ENCODE results near the gene LTB. TPM values are rescaled to one million over a fixed set of nuclear protein-coding genes. Genes with fewer than 3 reads are reported as not detected.
"Not testable (repeated sequence)": the region's sequence is repeated elsewhere in the genome, so short reads cannot be mapped to it uniquely, and the experiment has no call there.

The LTB gene
- total RNA-seq, 2 donors from 2014 or later = not detected

DNA sequence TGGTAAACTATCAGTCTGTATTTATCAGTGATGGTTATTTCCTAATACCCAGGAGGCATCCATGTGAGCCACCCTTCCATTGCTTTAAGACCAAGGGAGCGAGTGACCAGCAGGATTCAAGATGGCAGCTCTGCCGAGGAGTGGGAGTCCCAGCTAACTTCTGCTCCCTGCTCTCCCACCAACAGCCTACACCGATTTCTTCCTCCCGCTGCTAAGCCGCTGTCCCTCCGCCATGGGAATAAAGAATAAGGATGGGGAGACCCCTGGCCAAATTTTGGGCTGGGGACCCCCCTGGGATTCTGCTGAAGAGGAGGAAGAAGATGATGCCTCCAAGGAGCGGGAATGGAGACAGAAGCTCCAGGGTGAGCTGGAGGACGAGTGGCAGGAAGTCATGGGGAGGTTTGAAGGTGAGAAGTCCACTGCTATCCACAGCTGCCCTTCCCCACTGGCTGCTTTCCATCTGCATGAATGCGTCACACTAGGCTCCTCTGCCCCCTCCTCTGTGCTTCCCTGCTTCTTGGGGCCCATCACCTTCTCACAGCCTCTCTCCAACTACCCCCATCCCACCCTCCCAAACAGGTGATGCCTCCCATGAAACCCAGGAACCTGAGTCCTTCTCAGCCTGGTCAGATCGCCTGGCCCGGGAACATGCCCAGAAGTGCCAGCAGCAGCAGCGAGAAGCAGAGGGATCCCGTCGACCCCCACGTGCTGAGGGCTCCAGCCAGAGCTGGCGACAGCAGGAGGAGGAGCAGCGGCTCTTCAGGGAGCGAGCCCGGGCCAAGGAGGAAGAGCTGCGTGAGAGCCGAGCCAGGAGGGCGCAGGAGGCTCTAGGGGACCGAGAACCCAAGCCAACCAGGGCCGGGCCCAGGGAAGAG lies 24.5 kb downstream of the LTB start:
- Histone ChIP-seq H3K4me1 (peaks cover 0 to 39% of the 10 kb centered on the region in 2 donors), H3K27ac (peak overlapping the region; percentile 19 to 53), H3K36me3 (peaks cover 41% of the 10 kb centered on the region), H3K27me3 (no peaks in the 10 kb centered on the region), H3K9me3 (no peaks in the 10 kb centered on the region), H3K4me3 (no peak overlapping the region)
- TF ChIP-seq, protein P1, sequence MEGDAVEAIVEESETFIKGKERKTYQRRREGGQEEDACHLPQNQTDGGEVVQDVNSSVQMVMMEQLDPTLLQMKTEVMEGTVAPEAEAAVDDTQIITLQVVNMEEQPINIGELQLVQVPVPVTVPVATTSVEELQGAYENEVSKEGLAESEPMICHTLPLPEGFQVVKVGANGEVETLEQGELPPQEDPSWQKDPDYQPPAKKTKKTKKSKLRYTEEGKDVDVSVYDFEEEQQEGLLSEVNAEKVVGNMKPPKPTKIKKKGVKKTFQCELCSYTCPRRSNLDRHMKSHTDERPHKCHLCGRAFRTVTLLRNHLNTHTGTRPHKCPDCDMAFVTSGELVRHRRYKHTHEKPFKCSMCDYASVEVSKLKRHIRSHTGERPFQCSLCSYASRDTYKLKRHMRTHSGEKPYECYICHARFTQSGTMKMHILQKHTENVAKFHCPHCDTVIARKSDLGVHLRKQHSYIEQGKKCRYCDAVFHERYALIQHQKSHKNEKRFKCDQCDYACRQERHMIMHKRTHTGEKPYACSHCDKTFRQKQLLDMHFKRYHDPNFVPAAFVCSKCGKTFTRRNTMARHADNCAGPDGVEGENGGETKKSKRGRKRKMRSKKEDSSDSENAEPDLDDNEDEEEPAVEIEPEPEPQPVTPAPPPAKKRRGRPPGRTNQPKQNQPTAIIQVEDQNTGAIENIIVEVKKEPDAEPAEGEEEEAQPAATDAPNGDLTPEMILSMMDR (IDR thresholded peaks at IDR 0.05) = no peak
- DNase-seq (ENCODE audit: low spot score) = no peak

DNA sequence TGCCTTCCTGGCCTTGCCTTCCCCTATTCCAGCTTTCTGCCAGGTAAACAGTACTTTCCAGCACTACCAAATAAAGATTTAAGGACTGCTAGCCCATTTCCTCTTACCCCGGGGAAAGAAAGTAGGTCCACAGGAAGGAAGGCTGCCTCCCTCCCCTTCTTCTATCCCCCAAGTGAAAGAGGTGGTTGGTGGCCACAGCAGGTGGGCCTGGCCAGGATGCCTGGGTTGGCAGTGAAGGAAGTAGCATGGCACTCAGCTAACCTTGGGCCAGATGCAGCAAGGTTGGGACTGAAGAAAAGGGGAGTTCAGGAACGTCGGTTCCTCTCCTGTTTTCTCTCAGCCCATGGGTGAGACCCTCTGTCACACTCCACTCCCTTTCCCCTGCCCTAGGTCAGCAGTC lies 25.9 kb downstream of the LTB start:
- Histone ChIP-seq H3K27me3 (no peaks in the 10 kb centered on the region), H3K4me3 (no peak overlapping the region), H3K9me3 (no peaks in the 10 kb centered on the region), H3K27ac (no peak overlapping the region), H3K4me1 (peaks cover 0 to 39% of the 10 kb centered on the region in 2 donors), H3K36me3 (peaks cover 41% of the 10 kb centered on the region)
- TF ChIP-seq, protein P1 (IDR thresholded peaks at IDR 0.05) = no peak
- no peak for DNase-seq (ENCODE audit: low spot score)

- Histone ChIP-seq H3K4me1 (peaks cover 0 to 16% of the 10 kb centered on the region in 2 donors), H3K36me3 (peaks cover 31% of the 10 kb centered on the region), H3K27ac (peak overlapping the region in 1 of 2 donors; percentile 11)
- not testable (repeated sequence) for DNase-seq (ENCODE audit: low spot score); H3K27me3 ChIP-seq; H3K9me3 ChIP-seq; H3K4me3 ChIP-seq
- TF ChIP-seq, protein P1 (IDR thresholded peaks at IDR 0.05) = peak in 1 of 2 donors; percentile 62
Measured at GRCh38 chr6:31551371-31551770, 30.9 kb downstream of the LTB start.

GRCh38 chr6:31548544-31548873 lies 33.7 kb downstream of the LTB start:
- H3K27me3 ChIP-seq = no peaks in the 10 kb centered on the region
- H3K27ac ChIP-seq = peak overlapping the region; percentile 88 to 89
- TF ChIP-seq, protein P1 (IDR thresholded peaks at IDR 0.05) = no peak
- peaks cover 0 to 18% of the 10 kb centered on the region in 2 donors for H3K4me1 ChIP-seq
- no peak overlapping the region for H3K4me3 ChIP-seq
- H3K36me3 ChIP-seq = peaks cover 26% of the 10 kb centered on the region
- DNase-seq (ENCODE audit: low spot score) = no peak
- H3K9me3 ChIP-seq = no peaks in the 10 kb centered on the region

GRCh38 chr6:31547727-31548543 lies 34.3 kb downstream of the LTB start:
- Histone ChIP-seq H3K27ac (peak overlapping the region; percentile 88 to 89), H3K36me3 (peaks cover 23% of the 10 kb centered on the region), H3K27me3 (no peaks in the 10 kb centered on the region), H3K4me1 (peaks cover 0 to 21% of the 10 kb centered on the region in 2 donors), H3K4me3 (peak overlapping the region; percentile 43 to 50), H3K9me3 (no peaks in the 10 kb centered on the region)
- no peak for DNase-seq (ENCODE audit: low spot score)
- TF ChIP-seq, protein P1 (IDR thresholded peaks at IDR 0.05) = no peak

All from right atrium auricular region (tissue), 2 donors.